ENCODE measurements around the gene MINDY4. TPM values are rescaled to one million over a fixed set of nuclear protein-coding genes. Genes with fewer than 3 reads are reported as not detected.

MINDY4 gene
- polyA plus RNA-seq, 3 donors: 0.15 to 0.17 TPM; not detected in 1

GRCh38 chr7:30906515-30907240 is 135.5 kb downstream of the MINDY4 start:
- no peaks in the 10 kb centered on the region for H3K27me3 ChIP-seq (ENCODE audit: control insufficient read depth in 2 of 2, insufficient read depth in 2 of 2, low read length in 2 of 2)
- no peak overlapping the region for H3K4me2 ChIP-seq (replicated peaks; ENCODE audit: extremely low read depth, low read length, poor library complexity, severe bottlenecking)
- DNase-seq: no peak
- Mint-ChIP-seq H3K27ac (no peak overlapping the region), H3K27me3 (ENCODE audit: low read depth in 3 of 3) (peaks cover 0 to 1% (median under 1%) of the 10 kb centered on the region in 3 donors), H3K9me3 (no peaks in the 10 kb centered on the region), H3K36me3 (no peaks in the 10 kb centered on the region), H3K4me3 (no peak overlapping the region), H3K4me1 (no peaks in the 10 kb centered on the region)
- no peaks in the 10 kb centered on the region for H3K79me2 ChIP-seq (ENCODE audit: insufficient read depth, low read length)
- no peaks in the 10 kb centered on the region for H3K9me3 ChIP-seq (replicated peaks in 1 of 2; ENCODE audit: control insufficient read depth in 1 of 2, insufficient read depth in 1 of 2, low read length in 2 of 2)
- intact Hi-C loops (cut with micrococcal nuclease): no loop called here
- no peak overlapping the region for H3K9ac ChIP-seq (ENCODE audit: insufficient read depth, low read length, poor library complexity, severe bottlenecking)
- no peak for TF ChIP-seq CTCF (IDR thresholded peaks at IDR 0.05)
- H3K27ac ChIP-seq (ENCODE audit: low read depth in 1 of 2, low read length in 2 of 2): no peak overlapping the region
- H3K4me3 ChIP-seq (replicated peaks in 1 of 3; ENCODE audit: low read depth in 2 of 3, low read length in 3 of 3): no peak overlapping the region
- no peaks in the 10 kb centered on the region for H4K20me1 ChIP-seq (ENCODE audit: insufficient read depth, low read length)
- WGBS (ENCODE audit: insufficient coverage): 95% methylated on average over 9 of the region's 11 CpGs
- no peaks in the 10 kb centered on the region for H3K36me3 ChIP-seq (replicated peaks in 1 of 2; ENCODE audit: control insufficient read depth in 1 of 2, insufficient read depth in 2 of 2, low read length in 2 of 2)
- H3K4me1 ChIP-seq (ENCODE audit: control insufficient read depth in 1 of 2, insufficient read depth in 2 of 2, low read length in 2 of 2): no peaks in the 10 kb centered on the region
- no peak overlapping the region for H2AFZ ChIP-seq (ENCODE audit: insufficient read depth, low read depth, low read length, poor library complexity, severe bottlenecking)

- H3K27me3 Mint-ChIP-seq (ENCODE audit: low read depth in 3 of 3): peaks cover 0 to 2% (median 0%) of the 10 kb centered on the region in 3 donors
- no peaks in the 10 kb centered on the region for H3K9me3 Mint-ChIP-seq
- no peaks in the 10 kb centered on the region for H3K27me3 ChIP-seq (ENCODE audit: control insufficient read depth in 2 of 2, insufficient read depth in 2 of 2, low read length in 2 of 2)
- no peak overlapping the region for H2AFZ ChIP-seq (ENCODE audit: insufficient read depth, low read depth, low read length, poor library complexity, severe bottlenecking)
- H3K27ac Mint-ChIP-seq: no peak overlapping the region
- H3K27ac ChIP-seq (ENCODE audit: low read depth in 1 of 2, low read length in 2 of 2): no peak overlapping the region
- no peaks in the 10 kb centered on the region for H4K20me1 ChIP-seq (ENCODE audit: insufficient read depth, low read length)
- no peaks in the 10 kb centered on the region for H3K36me3 ChIP-seq (replicated peaks in 1 of 2; ENCODE audit: control insufficient read depth in 1 of 2, insufficient read depth in 2 of 2, low read length in 2 of 2)
- no peaks in the 10 kb centered on the region for H3K4me1 Mint-ChIP-seq
- no peaks in the 10 kb centered on the region for H3K9me3 ChIP-seq (replicated peaks in 1 of 2; ENCODE audit: control insufficient read depth in 1 of 2, insufficient read depth in 1 of 2, low read length in 2 of 2)
- H3K4me2 ChIP-seq (replicated peaks; ENCODE audit: extremely low read depth, low read length, poor library complexity, severe bottlenecking): no peak overlapping the region
- no peak for TF ChIP-seq CTCF (IDR thresholded peaks at IDR 0.05)
- no peaks in the 10 kb centered on the region for H3K79me2 ChIP-seq (ENCODE audit: insufficient read depth, low read length)
- no peak overlapping the region for H3K9ac ChIP-seq (ENCODE audit: insufficient read depth, low read length, poor library complexity, severe bottlenecking)
- DNase-seq: no peak
- no peaks in the 10 kb centered on the region for H3K36me3 Mint-ChIP-seq
- WGBS (ENCODE audit: insufficient coverage): 87% methylated on average over 13 of the region's 14 CpGs
- H3K4me3 Mint-ChIP-seq: no peak overlapping the region
- H3K4me1 ChIP-seq (ENCODE audit: control insufficient read depth in 1 of 2, insufficient read depth in 2 of 2, low read length in 2 of 2): no peaks in the 10 kb centered on the region
- no peak overlapping the region for H3K4me3 ChIP-seq (replicated peaks in 1 of 3; ENCODE audit: low read depth in 2 of 3, low read length in 3 of 3)
- intact Hi-C loops (cut with micrococcal nuclease): no loop called here
Measured at GRCh38 chr7:30907527-30908267, 136.5 kb downstream of the MINDY4 start.
